H1 (cell line): ENCODE measurements around the gene SND1. TPM values are rescaled to one million over a fixed set of nuclear protein-coding genes. Genes with fewer than 3 reads are reported as not detected.

Experiments used
- BCL11A ChIP-seq, 2 experiments: IDR thresholded peaks; one replicate each; pipeline ENCODE4 v1.6.1; 2011; ENCODE audit warnings: low read depth in 2 of 2, low read length in 2 of 2, mild to moderate bottlenecking in 2 of 2
- BRCA1 ChIP-seq: IDR thresholded peaks from 2 replicates; pipeline ENCODE4 v1.6.1; 2012; ENCODE audit warnings: low read depth, low read length, improper control_type of control experiment
- FOSL1 ChIP-seq: IDR thresholded peaks from 2 replicates; pipeline ENCODE4 v1.6.1; 2011; ENCODE audit warnings: mild to moderate bottlenecking, low read depth, low read length, moderate library complexity; ENCODE audit not compliant: insufficient read depth
- GABPA ChIP-seq: IDR thresholded peaks from 2 replicates; pipeline ENCODE4 v1.6.1; 2011; ENCODE audit warnings: mild to moderate bottlenecking, low read length, moderate library complexity, borderline replicate concordance; ENCODE audit not compliant: insufficient read depth
- GTF2F1 ChIP-seq: IDR thresholded peaks from 2 replicates; pipeline ENCODE4 v1.6.1; 2012; ENCODE audit warnings: low read depth, low read length, improper control_type of control experiment, borderline replicate concordance
- JUN ChIP-seq: IDR thresholded peaks from 2 replicates; pipeline ENCODE4 v1.6.1; 2011; ENCODE audit warnings: low read depth, mild to moderate bottlenecking, improper control_type of control experiment, low read length
- SP2 ChIP-seq: IDR thresholded peaks from 2 replicates; pipeline ENCODE4 v1.6.1; 2012; ENCODE audit warnings: mild to moderate bottlenecking, low read length, inconsistent platforms
- SRF ChIP-seq: IDR thresholded peaks from 2 replicates; pipeline ENCODE4 v1.6.1; 2011; ENCODE audit warnings: mild to moderate bottlenecking, low read depth, low read length, moderate library complexity
- TAF7 ChIP-seq: optimal IDR thresholded peaks from 2 replicates; pipeline ENCODE3; 2011; ENCODE audit warnings: low read depth, mild to moderate bottlenecking, inconsistent platforms, low read length, moderate library complexity, borderline replicate concordance
- TCF12 ChIP-seq: IDR thresholded peaks from 2 replicates; pipeline ENCODE4 v1.6.1; 2011; ENCODE audit warnings: low read depth, mild to moderate bottlenecking, low read length
- polyA plus RNA-seq, 7 experiments: library from polyadenylated mRNA; depleted of rRNA in 3 of 7; stranded (reverse) in 5 of 7; unstranded in 2 of 7; fragments of >200 nt in 5 of 7; fragments of 200-250 nt in 2 of 7; gene quantifications; 1 replicate in 5 of 7; 2 replicates in 1 of 7; 4 replicates in 1 of 7; pipeline versions ENCODE4 v1.2.1 to v1.2.3, GENCODE V29; 2011 to 2013; ENCODE audit warnings: missing spikeins in 2 of 7, mixed read lengths in 2 of 7
- total RNA-seq: library from RNA; stranded (reverse); fragmentation: NEBNext Ultra II Directional; extraction: Animal tissue kit (Norgen Biotek cat#: 25700); gene quantifications from 2 replicates; pipeline ENCODE4 v1.2.1, GENCODE V29; 2021

The SND1 gene
- total and polyA plus RNA-seq, 2 of the 8 experiments (the other 6 are each of a cell fraction or from before 2014, with no cell fraction given) = 122 to 290 TPM

DNA sequence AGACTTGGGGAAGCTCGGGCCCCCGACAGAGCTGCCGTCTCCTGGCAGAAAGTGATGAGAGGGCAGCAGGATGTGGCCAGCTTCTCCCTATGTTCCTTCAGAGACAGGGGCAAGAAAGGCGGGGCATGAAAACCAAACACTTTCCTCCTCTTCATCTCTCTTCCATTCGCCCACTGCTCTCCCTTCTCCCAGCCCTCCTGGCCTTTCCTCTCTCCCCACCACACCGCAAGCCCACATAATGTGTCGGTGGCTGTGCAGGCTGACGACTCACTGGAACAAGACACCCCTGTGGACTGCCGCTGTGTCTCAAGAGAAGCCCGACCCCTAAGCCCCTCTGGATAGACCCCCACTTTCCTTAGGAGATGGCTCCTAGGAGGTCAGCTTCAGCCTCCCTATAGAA lies 438.5 kb downstream of the SND1 start (continued):
- TF ChIP-seq JUN (no peak), GTF2F1 (no peak), FOSL1 (no peak), BRCA1 (no peak), SRF (no peak), BCL11A (IDR thresholded peaks at IDR 0.05; ENCODE audit: low read depth in 2 of 2, low read length in 2 of 2) (no peak), SP2 (no peak), TCF12 (no peak), GABPA (no peak), TAF7 (no peak)
- TF ChIP-seq, all 59 proteins: peak for 0
